ENCODE results near the gene MORN1.

MORN1 gene

GRCh38 chr1:2412395-2412772 is 21.0 kb upstream of the MORN1 start, which contains the start of gene PEX10:
TSS of gene PEX10 (minus strand) at chr1:2412564. CDS start at chr1:2412502, 62 bp downstream.
- TF ChIP-seq EZH2 (optimal IDR thresholded peaks at IDR 0.05; ENCODE audit: low read depth, low read length), result no peak
- TF ChIP-seq CTCF (IDR thresholded peaks at IDR 0.05; ENCODE audit: low read length), result no peak
- TF ChIP-seq EZH2phosphoT487 (IDR thresholded peaks at IDR 0.05; ENCODE audit: low read length), result no peak
- peaks cover 7% of the 10 kb centered on the region for H3K79me2 ChIP-seq (ENCODE audit: low read length)
- peaks cover 11% of the 10 kb centered on the region for H3F3A ChIP-seq (ENCODE audit: insufficient read depth, low read length)
- H3K27ac ChIP-seq (ENCODE audit: low read length), result peak within 1 kb of the TSS; percentile 52
- peak within 1 kb of the TSS; percentile 84 for H2AFZ ChIP-seq (ENCODE audit: low read length)
- H3K4me2 ChIP-seq (ENCODE audit: low read depth, low read length), result peak within 1 kb of the TSS; percentile 92
- peak within 1 kb of the TSS; percentile 88 for H3K9ac ChIP-seq (ENCODE audit: low read length)
- no peaks in the 10 kb centered on the region for H4K20me1 ChIP-seq (ENCODE audit: insufficient read depth, low read length)
- no peaks in the 10 kb centered on the region for H3K9me3 ChIP-seq (replicated peaks; ENCODE audit: insufficient read depth, low read length)
- peaks cover 25% of the 10 kb centered on the region for H3K4me1 ChIP-seq (ENCODE audit: low read length)
- peaks cover 7% of the 10 kb centered on the region for H3K27me3 ChIP-seq (replicated peaks; ENCODE audit: insufficient read depth, low read length)
- H3K4me3 ChIP-seq (ENCODE audit: low read length), result peak within 1 kb of the TSS; percentile 88
- no peaks in the 10 kb centered on the region for H3K36me3 ChIP-seq (replicated peaks; ENCODE audit: insufficient read depth, low read length)
- H3K9me2 ChIP-seq (replicated peaks; ENCODE audit: insufficient read depth, low read length), result no peaks in the 10 kb centered on the region
- DNase-seq, result peak; percentile 98

GRCh38 chr1:2411801-2412394 is 20.5 kb upstream of the MORN1 start:
- Histone ChIP-seq H3K4me1 (ENCODE audit: low read length) (peaks cover 25% of the 10 kb centered on the region), H3K36me3 (replicated peaks; ENCODE audit: insufficient read depth, low read length) (no peaks in the 10 kb centered on the region), H2AFZ (ENCODE audit: low read length) (peak overlapping the region; percentile 36), H3K4me3 (ENCODE audit: low read length) (peak overlapping the region; percentile 82), H3K4me2 (ENCODE audit: low read depth, low read length) (peak overlapping the region; percentile 85), H3K79me2 (ENCODE audit: low read length) (peaks cover 7% of the 10 kb centered on the region), H3K9ac (ENCODE audit: low read length) (peak overlapping the region; percentile 88), H4K20me1 (ENCODE audit: insufficient read depth, low read length) (no peaks in the 10 kb centered on the region), H3K9me2 (replicated peaks; ENCODE audit: insufficient read depth, low read length) (no peaks in the 10 kb centered on the region), H3K27me3 (replicated peaks; ENCODE audit: insufficient read depth, low read length) (peaks cover 3% of the 10 kb centered on the region; the same call in 1 of the 2 replicates), H3F3A (ENCODE audit: insufficient read depth, low read length) (peaks cover 11% of the 10 kb centered on the region), H3K27ac (ENCODE audit: low read length) (peak overlapping the region; percentile 32; the same call in 1 of the 2 replicates), H3K9me3 (replicated peaks; ENCODE audit: insufficient read depth, low read length) (no peaks in the 10 kb centered on the region)
- TF ChIP-seq EZH2 (optimal IDR thresholded peaks at IDR 0.05; ENCODE audit: low read depth, low read length) (no peak), EZH2phosphoT487 (IDR thresholded peaks at IDR 0.05; ENCODE audit: low read length) (no peak), CTCF (IDR thresholded peaks at IDR 0.05; ENCODE audit: low read length) (no peak)
- no peak for DNase-seq

- no peaks in the 10 kb centered on the region for H3K9me2 ChIP-seq (replicated peaks; ENCODE audit: insufficient read depth, low read length)
Measured at GRCh38 chr1:2409745-2410144, 18.4 kb upstream of the MORN1 start.

More at GRCh38 chr1:2409745-2410144, 18.4 kb upstream of the MORN1 start:
- H3K4me3 ChIP-seq (ENCODE audit: low read length), result no peak overlapping the region
- H3F3A ChIP-seq (ENCODE audit: insufficient read depth, low read length), result peaks cover 18% of the 10 kb centered on the region
- H3K4me1 ChIP-seq (ENCODE audit: low read length), result peaks cover 12% of the 10 kb centered on the region
- H3K9ac ChIP-seq (ENCODE audit: low read length), result no peak overlapping the region
- H3K4me2 ChIP-seq (ENCODE audit: low read depth, low read length), result no peak overlapping the region
- no peak overlapping the region for H2AFZ ChIP-seq (ENCODE audit: low read length)
- DNase-seq, result no peak
- no peaks in the 10 kb centered on the region for H3K9me3 ChIP-seq (replicated peaks; ENCODE audit: insufficient read depth, low read length)
- H3K27ac ChIP-seq (ENCODE audit: low read length), result no peak overlapping the region
- no peaks in the 10 kb centered on the region for H3K27me3 ChIP-seq (replicated peaks; ENCODE audit: insufficient read depth, low read length)
- H4K20me1 ChIP-seq (ENCODE audit: insufficient read depth, low read length), result no peaks in the 10 kb centered on the region
- peaks cover 7% of the 10 kb centered on the region for H3K79me2 ChIP-seq (ENCODE audit: low read length)
- no peaks in the 10 kb centered on the region for H3K36me3 ChIP-seq (replicated peaks; ENCODE audit: insufficient read depth, low read length)
- TF ChIP-seq EZH2phosphoT487 (IDR thresholded peaks at IDR 0.05; ENCODE audit: low read length) (no peak), CTCF (IDR thresholded peaks at IDR 0.05; ENCODE audit: low read length) (no peak), EZH2 (optimal IDR thresholded peaks at IDR 0.05; ENCODE audit: low read depth, low read length) (no peak)

Data from MM.1S (cell line).